Measurements from ENCODE around the gene CACNA1E.

The CACNA1E gene

GRCh38 chr1:181812208-181812607 is 328.9 kb downstream of the CACNA1E start:
- WGBS (ENCODE audit: extremely low coverage, insufficient coverage, low lambda C conversion rate), result no CpG with 5 or more reads among the region's 7 CpGs
- no peak overlapping the region for H2BK5ac ChIP-seq (ENCODE audit: low read length)
- H3K9ac ChIP-seq (ENCODE audit: low read length), result no peak overlapping the region
- no peak overlapping the region for H2BK15ac ChIP-seq (replicated peaks; ENCODE audit: low read depth)
- H3K56ac ChIP-seq (ENCODE audit: low read length), result no peak overlapping the region
- no peak overlapping the region for H3K4me3 ChIP-seq (ENCODE audit: low read length)
- H3K4ac ChIP-seq (ENCODE audit: low read depth, low read length), result no peak overlapping the region
- no peak for DNase-seq
- no peaks in the 10 kb centered on the region for H3K4me1 ChIP-seq (ENCODE audit: control insufficient read depth, low read depth, low read length)
- H3K79me1 ChIP-seq (ENCODE audit: low read length), result no peaks in the 10 kb centered on the region
- no peak overlapping the region for H4K5ac ChIP-seq (ENCODE audit: low read length)
- no peaks in the 10 kb centered on the region for H3K79me2 ChIP-seq (ENCODE audit: control insufficient read depth, insufficient read depth, low read length)
- no peak overlapping the region for H3K18ac ChIP-seq (ENCODE audit: low read length)
- no peak overlapping the region for H2AK5ac ChIP-seq (ENCODE audit: low read length)
- H4K8ac ChIP-seq (ENCODE audit: low read depth, low read length), result no peak overlapping the region
- no peaks in the 10 kb centered on the region for H3K27me3 ChIP-seq (ENCODE audit: insufficient read depth, low read length, poor library complexity)
- H3K27ac ChIP-seq (ENCODE audit: low read depth, low read length), result no peak overlapping the region
- H3K36me3 ChIP-seq (ENCODE audit: control insufficient read depth, insufficient read depth, low read length), result no peaks in the 10 kb centered on the region
- no peak overlapping the region for H2BK120ac ChIP-seq (ENCODE audit: low read depth, low read length)
- no peak overlapping the region for H3K23ac ChIP-seq (ENCODE audit: low read length)
- no peak overlapping the region for H3K4me2 ChIP-seq (ENCODE audit: low read length)

GRCh38 chr1:181813266-181813665 is 329.9 kb downstream of the CACNA1E start:
- no peak overlapping the region for H2BK5ac ChIP-seq (ENCODE audit: low read length)

GRCh38 chr1:181816608-181817007 is 333.3 kb downstream of the CACNA1E start:
- no peak overlapping the region for H4K8ac ChIP-seq (ENCODE audit: low read depth, low read length)
- WGBS (ENCODE audit: extremely low coverage, insufficient coverage, low lambda C conversion rate), result no CpG with 5 or more reads among the region's 4 CpGs
- no peak overlapping the region for H3K56ac ChIP-seq (ENCODE audit: low read length)
- H3K36me3 ChIP-seq (ENCODE audit: control insufficient read depth, insufficient read depth, low read length), result no peaks in the 10 kb centered on the region
- H3K4ac ChIP-seq (ENCODE audit: low read depth, low read length), result no peak overlapping the region
- no peak overlapping the region for H3K4me3 ChIP-seq (ENCODE audit: low read length)
- no peaks in the 10 kb centered on the region for H3K27me3 ChIP-seq (ENCODE audit: insufficient read depth, low read length, poor library complexity)
- H3K4me2 ChIP-seq (ENCODE audit: low read length), result no peak overlapping the region
- no peaks in the 10 kb centered on the region for H3K4me1 ChIP-seq (ENCODE audit: control insufficient read depth, low read depth, low read length)
- H3K27ac ChIP-seq (ENCODE audit: low read depth, low read length), result no peak overlapping the region
- no peaks in the 10 kb centered on the region for H3K79me1 ChIP-seq (ENCODE audit: low read length)
- no peak overlapping the region for H4K5ac ChIP-seq (ENCODE audit: low read length)
- no peak overlapping the region for H2AK5ac ChIP-seq (ENCODE audit: low read length)
- no peak overlapping the region for H2BK120ac ChIP-seq (ENCODE audit: low read depth, low read length)
- no peak overlapping the region for H2BK5ac ChIP-seq (ENCODE audit: low read length)
- H3K23ac ChIP-seq (ENCODE audit: low read length), result no peak overlapping the region
- no peak overlapping the region for H2BK15ac ChIP-seq (replicated peaks; ENCODE audit: low read depth)
- H3K79me2 ChIP-seq (ENCODE audit: control insufficient read depth, insufficient read depth, low read length), result no peaks in the 10 kb centered on the region
- H3K9ac ChIP-seq (ENCODE audit: low read length), result no peak overlapping the region
- DNase-seq, result no peak
- H3K18ac ChIP-seq (ENCODE audit: low read length), result no peak overlapping the region

More at GRCh38 chr1:181813266-181813665, 329.9 kb downstream of the CACNA1E start:
- H3K27me3 ChIP-seq (ENCODE audit: insufficient read depth, low read length, poor library complexity), result no peaks in the 10 kb centered on the region
- no peak overlapping the region for H4K5ac ChIP-seq (ENCODE audit: low read length)
- no peaks in the 10 kb centered on the region for H3K36me3 ChIP-seq (ENCODE audit: control insufficient read depth, insufficient read depth, low read length)
- H3K4me2 ChIP-seq (ENCODE audit: low read length), result no peak overlapping the region
- H4K8ac ChIP-seq (ENCODE audit: low read depth, low read length), result no peak overlapping the region
- H2BK120ac ChIP-seq (ENCODE audit: low read depth, low read length), result no peak overlapping the region
- no peak overlapping the region for H3K4me3 ChIP-seq (ENCODE audit: low read length)
- no peaks in the 10 kb centered on the region for H3K79me1 ChIP-seq (ENCODE audit: low read length)
- no peak overlapping the region for H3K18ac ChIP-seq (ENCODE audit: low read length)
- H3K4me1 ChIP-seq (ENCODE audit: control insufficient read depth, low read depth, low read length), result no peaks in the 10 kb centered on the region
- no peak for DNase-seq
- no peak overlapping the region for H3K27ac ChIP-seq (ENCODE audit: low read depth, low read length)
- H2AK5ac ChIP-seq (ENCODE audit: low read length), result no peak overlapping the region
- no peak overlapping the region for H2BK15ac ChIP-seq (replicated peaks; ENCODE audit: low read depth)
- WGBS (ENCODE audit: extremely low coverage, insufficient coverage, low lambda C conversion rate), result no CpG with 5 or more reads among the region's 4 CpGs
- H3K79me2 ChIP-seq (ENCODE audit: control insufficient read depth, insufficient read depth, low read length), result no peaks in the 10 kb centered on the region
- no peak overlapping the region for H3K56ac ChIP-seq (ENCODE audit: low read length)
- no peak overlapping the region for H3K23ac ChIP-seq (ENCODE audit: low read length)
- no peak overlapping the region for H3K4ac ChIP-seq (ENCODE audit: low read depth, low read length)
- H3K9ac ChIP-seq (ENCODE audit: low read length), result no peak overlapping the region

GRCh38 chr1:181817091-181817490 is 333.8 kb downstream of the CACNA1E start:
- Histone ChIP-seq H3K36me3 (ENCODE audit: control insufficient read depth, insufficient read depth, low read length) (no peaks in the 10 kb centered on the region), H2BK5ac (ENCODE audit: low read length) (no peak overlapping the region), H2BK15ac (replicated peaks; ENCODE audit: low read depth) (no peak overlapping the region), H4K8ac (ENCODE audit: low read depth, low read length) (no peak overlapping the region), H3K56ac (ENCODE audit: low read length) (peak overlapping the region; percentile 34), H2AK5ac (ENCODE audit: low read length) (no peak overlapping the region), H3K4me2 (ENCODE audit: low read length) (no peak overlapping the region), H3K79me1 (ENCODE audit: low read length) (no peaks in the 10 kb centered on the region), H3K4me3 (ENCODE audit: low read length) (no peak overlapping the region), H2BK120ac (ENCODE audit: low read depth, low read length) (no peak overlapping the region), H3K27ac (ENCODE audit: low read depth, low read length) (no peak overlapping the region), H3K27me3 (ENCODE audit: insufficient read depth, low read length, poor library complexity) (no peaks in the 10 kb centered on the region), H3K4ac (ENCODE audit: low read depth, low read length) (no peak overlapping the region), H3K18ac (ENCODE audit: low read length) (no peak overlapping the region), H3K23ac (ENCODE audit: low read length) (no peak overlapping the region), H3K79me2 (ENCODE audit: control insufficient read depth, insufficient read depth, low read length) (no peaks in the 10 kb centered on the region), H4K5ac (ENCODE audit: low read length) (no peak overlapping the region), H3K9ac (ENCODE audit: low read length) (no peak overlapping the region), H3K4me1 (ENCODE audit: control insufficient read depth, low read depth, low read length) (no peaks in the 10 kb centered on the region)
- no peak for DNase-seq

GRCh38 chr1:181818459-181818858 is 335.1 kb downstream of the CACNA1E start:
- no peaks in the 10 kb centered on the region for H3K27me3 ChIP-seq (ENCODE audit: insufficient read depth, low read length, poor library complexity)
- H2BK120ac ChIP-seq (ENCODE audit: low read depth, low read length), result no peak overlapping the region
- no peak overlapping the region for H3K56ac ChIP-seq (ENCODE audit: low read length)
- no peak overlapping the region for H2AK5ac ChIP-seq (ENCODE audit: low read length)
- no peak overlapping the region for H2BK5ac ChIP-seq (ENCODE audit: low read length)
- H3K27ac ChIP-seq (ENCODE audit: low read depth, low read length), result no peak overlapping the region
- DNase-seq, result no peak
- H3K4me3 ChIP-seq (ENCODE audit: low read length), result no peak overlapping the region
- no peaks in the 10 kb centered on the region for H3K36me3 ChIP-seq (ENCODE audit: control insufficient read depth, insufficient read depth, low read length)
- H4K8ac ChIP-seq (ENCODE audit: low read depth, low read length), result no peak overlapping the region
- no peak overlapping the region for H3K18ac ChIP-seq (ENCODE audit: low read length)
- no CpG with 5 or more reads among the region's 2 CpGs for WGBS (ENCODE audit: extremely low coverage, insufficient coverage, low lambda C conversion rate)
- H3K23ac ChIP-seq (ENCODE audit: low read length), result no peak overlapping the region
- no peaks in the 10 kb centered on the region for H3K79me2 ChIP-seq (ENCODE audit: control insufficient read depth, insufficient read depth, low read length)
- H4K5ac ChIP-seq (ENCODE audit: low read length), result no peak overlapping the region
- no peak overlapping the region for H3K4me2 ChIP-seq (ENCODE audit: low read length)
- H3K4ac ChIP-seq (ENCODE audit: low read depth, low read length), result no peak overlapping the region
- no peak overlapping the region for H2BK15ac ChIP-seq (replicated peaks; ENCODE audit: low read depth)
- no peaks in the 10 kb centered on the region for H3K4me1 ChIP-seq (ENCODE audit: control insufficient read depth, low read depth, low read length)
- no peaks in the 10 kb centered on the region for H3K79me1 ChIP-seq (ENCODE audit: low read length)
- no peak overlapping the region for H3K9ac ChIP-seq (ENCODE audit: low read length)

- H3K9ac ChIP-seq (ENCODE audit: low read length), result no peak overlapping the region
- H2BK5ac ChIP-seq (ENCODE audit: low read length), result no peak overlapping the region
- H3K4me1 ChIP-seq (ENCODE audit: control insufficient read depth, low read depth, low read length), result no peaks in the 10 kb centered on the region
- no peak overlapping the region for H2AK5ac ChIP-seq (ENCODE audit: low read length)
- peak; percentile 43 for DNase-seq
- no peak overlapping the region for H4K8ac ChIP-seq (ENCODE audit: low read depth, low read length)
- no peak overlapping the region for H2BK15ac ChIP-seq (replicated peaks; ENCODE audit: low read depth)
- H3K4me2 ChIP-seq (ENCODE audit: low read length), result no peak overlapping the region
- no peaks in the 10 kb centered on the region for H3K36me3 ChIP-seq (ENCODE audit: control insufficient read depth, insufficient read depth, low read length)
- no peak overlapping the region for H3K23ac ChIP-seq (ENCODE audit: low read length)
- no peaks in the 10 kb centered on the region for H3K79me1 ChIP-seq (ENCODE audit: low read length)
- no peak overlapping the region for H4K5ac ChIP-seq (ENCODE audit: low read length)
- H2BK120ac ChIP-seq (ENCODE audit: low read depth, low read length), result no peak overlapping the region
- WGBS (ENCODE audit: extremely low coverage, insufficient coverage, low lambda C conversion rate), result no CpG with 5 or more reads among the region's 1 CpG
- no peaks in the 10 kb centered on the region for H3K79me2 ChIP-seq (ENCODE audit: control insufficient read depth, insufficient read depth, low read length)
- H3K18ac ChIP-seq (ENCODE audit: low read length), result no peak overlapping the region
- H3K27me3 ChIP-seq (ENCODE audit: insufficient read depth, low read length, poor library complexity), result no peaks in the 10 kb centered on the region
- no peak overlapping the region for H3K4ac ChIP-seq (ENCODE audit: low read depth, low read length)
- no peak overlapping the region for H3K4me3 ChIP-seq (ENCODE audit: low read length)
- H3K56ac ChIP-seq (ENCODE audit: low read length), result no peak overlapping the region
- no peak overlapping the region for H3K27ac ChIP-seq (ENCODE audit: low read depth, low read length)
These were observed 335.6 kb downstream of the CACNA1E start for GRCh38 chr1:181818943-181819342.
